Effector memory CD4-positive, alpha-beta T cell (primary cell): ENCODE data around the gene PPP3CB.

ENCODE experiments used
- DNase-seq, 3 donors: peaks; one replicate each; pipeline ENCODE4 v3.0.0-alpha.2; 2020
- H3K27ac ChIP-seq: 2 replicates; pipeline ENCODE4 v1.7.0; 2013; ENCODE audit warnings: mild to moderate bottlenecking, low read length, moderate library complexity; ENCODE audit not compliant: insufficient read depth, poor library complexity, severe bottlenecking
- H3K27me3 ChIP-seq: replicated peaks from 2 replicates; pipeline ENCODE4 v1.7.0; 2013; ENCODE audit warnings: mild to moderate bottlenecking, low read length; ENCODE audit not compliant: insufficient read depth, control insufficient read depth, poor library complexity, severe bottlenecking
- H3K36me3 ChIP-seq: 2 replicates; pipeline ENCODE4 v1.7.0; 2013; ENCODE audit warnings: mild to moderate bottlenecking, low read length, moderate library complexity; ENCODE audit not compliant: control insufficient read depth, insufficient read depth
- H3K4me1 ChIP-seq: 2 replicates; pipeline ENCODE4 v1.7.0; 2013; ENCODE audit warnings: low read length, mild to moderate bottlenecking; ENCODE audit not compliant: control insufficient read depth, insufficient read depth, poor library complexity, severe bottlenecking
- H3K4me3 ChIP-seq: 2 replicates; pipeline ENCODE4 v1.7.0; 2013; ENCODE audit warnings: low read length, low read depth, mild to moderate bottlenecking; ENCODE audit not compliant: insufficient read depth, poor library complexity, severe bottlenecking
- H3K9me3 ChIP-seq: 2 replicates; pipeline ENCODE4 v1.7.0; 2013; ENCODE audit warnings: mild to moderate bottlenecking, low read length, moderate library complexity; ENCODE audit not compliant: control insufficient read depth

The PPP3CB gene

GRCh38 chr10:73432646-73433537 lies 62.9 kb downstream of the PPP3CB start:
- Histone ChIP-seq H3K4me1 (no peaks in the 10 kb centered on the region), H3K27me3 (no peaks in the 10 kb centered on the region), H3K4me3 (no peak overlapping the region), H3K27ac (no peak overlapping the region), H3K36me3 (peaks cover 12% of the 10 kb centered on the region), H3K9me3 (no peaks in the 10 kb centered on the region)
- no peak for DNase-seq

- no peak overlapping the region for H3K4me3 ChIP-seq
- H3K27me3 ChIP-seq = no peaks in the 10 kb centered on the region
- peaks cover 39% of the 10 kb centered on the region for H3K36me3 ChIP-seq
Measured at GRCh38 chr10:73426318-73426717, 69.5 kb downstream of the PPP3CB start.

DNA sequence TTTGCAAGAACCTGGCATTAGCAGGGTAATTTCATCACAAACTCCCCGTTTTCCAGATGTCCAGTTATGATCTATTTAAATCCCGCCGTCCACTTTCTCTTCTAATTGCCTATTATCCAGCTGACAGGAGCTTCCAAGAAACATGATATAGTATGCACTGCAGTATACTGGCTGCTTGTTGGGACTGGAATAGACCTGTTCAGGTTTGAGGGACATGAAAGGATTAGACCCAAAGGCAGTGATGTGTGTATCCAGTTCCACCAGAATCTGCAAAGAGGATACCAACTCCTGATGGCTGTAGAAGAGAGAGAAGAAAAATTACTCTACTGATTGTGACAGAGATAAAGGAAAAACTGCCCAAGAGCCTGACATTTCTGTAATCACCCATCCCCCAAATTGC lies 71.3 kb downstream of the PPP3CB start:
- no peaks in the 10 kb centered on the region for H3K4me1 ChIP-seq
- H3K4me3 ChIP-seq = no peak overlapping the region

More at GRCh38 chr10:73426318-73426717, 69.5 kb downstream of the PPP3CB start:
- no peak for DNase-seq
- Histone ChIP-seq H3K9me3 (no peaks in the 10 kb centered on the region), H3K4me1 (no peaks in the 10 kb centered on the region), H3K27ac (no peak overlapping the region)

DNA sequence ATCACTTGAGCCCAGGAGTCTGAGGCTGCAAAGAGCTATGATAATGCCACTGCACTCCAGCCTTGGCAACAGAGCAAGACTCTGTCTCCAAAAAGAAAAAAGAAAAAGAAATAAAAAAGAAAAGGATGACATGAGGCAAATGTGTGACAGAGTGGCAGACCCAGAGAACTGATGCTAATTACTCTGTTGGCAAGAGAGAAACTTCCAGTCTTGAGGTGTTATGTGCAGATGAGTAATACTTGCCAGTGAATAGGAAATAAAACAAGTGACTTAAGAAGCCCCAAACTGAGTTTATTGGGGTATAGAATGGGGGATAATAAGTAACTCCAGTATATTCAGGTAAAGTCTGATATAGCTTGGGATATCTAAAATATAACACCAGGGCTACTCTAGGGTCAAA lies 72.5 kb downstream of the PPP3CB start:
- H3K36me3 ChIP-seq = peaks cover 39% of the 10 kb centered on the region

More for the DNA sequence above, 71.3 kb downstream of the PPP3CB start:
- no peak for DNase-seq
- peaks cover 39% of the 10 kb centered on the region for H3K36me3 ChIP-seq
- H3K27ac ChIP-seq = no peak overlapping the region
- no peaks in the 10 kb centered on the region for H3K9me3 ChIP-seq
- no peaks in the 10 kb centered on the region for H3K27me3 ChIP-seq

DNA sequence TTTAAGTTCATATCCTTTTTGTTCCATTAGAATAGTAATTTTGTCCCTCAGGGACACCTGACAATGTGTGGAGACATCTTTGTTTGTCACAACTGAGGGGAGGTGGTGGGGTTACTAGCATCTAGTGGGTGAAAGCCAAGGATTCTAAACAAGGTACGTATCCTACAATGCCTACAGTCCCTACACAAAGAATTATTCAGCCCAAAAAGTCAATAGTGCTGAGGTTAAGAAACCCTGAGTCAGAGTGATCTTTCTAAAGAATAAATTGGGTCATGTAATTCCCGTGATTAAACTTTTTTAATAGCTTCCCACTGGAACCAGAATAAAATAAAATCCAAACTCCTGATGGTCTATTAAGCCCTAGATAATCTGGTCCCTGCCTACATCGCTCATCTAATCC lies 79.3 kb downstream of the PPP3CB start:
- Histone ChIP-seq H3K4me3 (no peak overlapping the region), H3K27me3 (no peaks in the 10 kb centered on the region), H3K27ac (no peak overlapping the region), H3K9me3 (no peaks in the 10 kb centered on the region), H3K36me3 (no peaks in the 10 kb centered on the region), H3K4me1 (peaks cover 18% of the 10 kb centered on the region)
- no peak for DNase-seq

More for the DNA sequence above, 72.5 kb downstream of the PPP3CB start:
- Histone ChIP-seq H3K9me3 (no peaks in the 10 kb centered on the region), H3K4me1 (no peaks in the 10 kb centered on the region), H3K27ac (no peak overlapping the region), H3K4me3 (no peak overlapping the region), H3K27me3 (no peaks in the 10 kb centered on the region)
- DNase-seq = no peak

GRCh38 chr10:73414230-73414945 lies 81.4 kb downstream of the PPP3CB start:
- no peaks in the 10 kb centered on the region for H3K9me3 ChIP-seq
- DNase-seq = no peak
- H3K36me3 ChIP-seq = no peaks in the 10 kb centered on the region
- peak overlapping the region; percentile 96 for H3K27ac ChIP-seq
- no peaks in the 10 kb centered on the region for H3K27me3 ChIP-seq
- peak overlapping the region; percentile 99 for H3K4me3 ChIP-seq
- H3K4me1 ChIP-seq = peaks cover 18% of the 10 kb centered on the region

DNA sequence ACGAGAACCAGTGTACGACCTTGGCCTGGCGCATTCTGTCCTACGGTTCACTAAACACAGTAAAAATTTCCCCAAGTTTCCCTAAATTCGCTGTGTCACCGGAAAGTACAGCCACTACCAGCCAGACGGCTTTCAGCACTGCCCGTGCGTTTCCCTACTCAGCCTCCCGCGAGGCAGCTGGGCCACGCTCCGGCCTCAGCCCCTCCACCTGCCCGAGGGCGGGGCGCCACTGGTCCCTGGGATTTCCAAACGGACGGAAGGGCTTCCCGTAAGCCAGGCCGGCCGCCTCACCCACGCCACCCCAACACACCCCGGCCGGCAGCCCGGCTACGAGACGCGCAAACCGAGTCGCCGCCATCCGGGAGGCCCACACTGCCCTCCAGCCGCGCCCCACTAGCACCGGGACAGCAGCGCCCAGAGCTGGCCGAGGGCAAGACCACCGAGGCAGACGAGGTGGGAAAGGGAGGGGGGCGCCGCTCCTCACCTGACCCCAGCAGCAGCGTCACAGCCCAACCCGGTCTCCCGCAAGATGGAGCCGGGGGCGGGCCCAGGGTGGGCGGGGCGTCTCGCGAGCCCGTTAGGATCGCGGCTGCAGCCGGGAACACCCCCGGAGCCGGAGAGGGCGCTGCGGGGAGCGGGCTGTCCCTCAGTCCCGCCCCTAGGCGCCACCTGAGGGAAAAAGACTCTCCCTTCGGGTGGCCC lies 82.1 kb downstream of the PPP3CB start, which contains the start of gene ANXA7:
TSS of gene ANXA7 (minus strand) at position 531 of the 702 bp plus-strand sequence. CDS start 13,202 bp downstream, outside the sequence.
- no peaks in the 10 kb centered on the region for H3K9me3 ChIP-seq
- peaks cover 18% of the 10 kb centered on the region for H3K4me1 ChIP-seq
- H3K27ac ChIP-seq = peak within 1 kb of the TSS; percentile 96
- peak; percentile 87 to 90 (median 89) for DNase-seq
- peak within 1 kb of the TSS; percentile 99 for H3K4me3 ChIP-seq
- no peaks in the 10 kb centered on the region for H3K27me3 ChIP-seq
- H3K36me3 ChIP-seq = no peaks in the 10 kb centered on the region

- Histone ChIP-seq H3K27ac (peak overlapping the region; percentile 96), H3K4me3 (peak overlapping the region; percentile 99), H3K36me3 (no peaks in the 10 kb centered on the region), H3K27me3 (no peaks in the 10 kb centered on the region), H3K4me1 (peaks cover 18% of the 10 kb centered on the region), H3K9me3 (no peaks in the 10 kb centered on the region)
- no peak for DNase-seq
Measured at GRCh38 chr10:73413108-73413527, 82.7 kb downstream of the PPP3CB start.

DNA sequence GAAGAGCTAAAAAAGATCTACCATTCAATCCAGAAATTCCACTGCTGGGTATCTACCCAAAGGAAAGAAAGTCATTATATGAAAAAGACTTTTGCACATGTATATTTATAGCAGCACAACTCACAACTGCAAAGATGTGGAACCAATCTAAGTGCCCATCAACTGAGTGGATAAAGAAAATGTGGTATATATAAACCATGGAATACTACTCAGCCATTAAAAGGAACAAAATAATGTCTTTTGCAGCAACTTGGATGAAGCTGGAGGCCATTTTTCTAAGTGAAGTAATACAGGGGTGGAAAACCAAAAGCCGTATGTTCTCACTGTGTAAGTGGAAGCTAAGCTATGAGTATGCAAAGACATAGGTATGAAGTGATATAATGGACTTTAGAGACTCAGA lies 84.9 kb downstream of the PPP3CB start:
- Histone ChIP-seq H3K27me3 (no peaks in the 10 kb centered on the region), H3K9me3 (no peaks in the 10 kb centered on the region), H3K36me3 (peaks cover 6% of the 10 kb centered on the region), H3K4me1 (peaks cover 18% of the 10 kb centered on the region), H3K4me3 (no peak overlapping the region), H3K27ac (no peak overlapping the region)
- DNase-seq = no peak
